Measurements from ENCODE around the gene EPS8.

Gene EPS8

GRCh38 chr12:15796493-15797141, 7.4 kb upstream of the EPS8 start:
- Histone ChIP-seq H3K4me1 (ENCODE audit: control insufficient read depth, low read depth, low read length) (no peaks in the 10 kb centered on the region), H3K9ac (ENCODE audit: low read length) (no peak overlapping the region), H3K27me3 (ENCODE audit: control insufficient read depth, insufficient read depth, low read length) (peaks cover 5% of the 10 kb centered on the region), H3K4me3 (ENCODE audit: low read length) (no peak overlapping the region), H3K36me3 (ENCODE audit: control insufficient read depth, low read depth, low read length) (no peaks in the 10 kb centered on the region), H3K27ac (ENCODE audit: low read length) (no peak overlapping the region), H3K9me3 (ENCODE audit: control insufficient read depth, low read depth, low read length) (no peaks in the 10 kb centered on the region)

- H3K9ac ChIP-seq (ENCODE audit: low read length): no peak overlapping the region
- H3K4me1 ChIP-seq (ENCODE audit: control insufficient read depth, low read depth, low read length): peaks cover 6% of the 10 kb centered on the region
- peaks cover 23% of the 10 kb centered on the region for H3K27me3 ChIP-seq (ENCODE audit: control insufficient read depth, insufficient read depth, low read length)
- H3K27ac ChIP-seq (ENCODE audit: low read length): no peak overlapping the region
- no peak overlapping the region for H3K4me3 ChIP-seq (ENCODE audit: low read length)
- no peaks in the 10 kb centered on the region for H3K9me3 ChIP-seq (ENCODE audit: control insufficient read depth, low read depth, low read length)
- H3K36me3 ChIP-seq (ENCODE audit: control insufficient read depth, low read depth, low read length): no peaks in the 10 kb centered on the region
These were observed 5.6 kb upstream of the EPS8 start for GRCh38 chr12:15794836-15795235.

- Histone ChIP-seq H3K9ac (ENCODE audit: low read length) (no peak overlapping the region), H3K4me3 (ENCODE audit: low read length) (no peak overlapping the region), H3K27me3 (ENCODE audit: control insufficient read depth, insufficient read depth, low read length) (peaks cover 25% of the 10 kb centered on the region), H3K4me1 (ENCODE audit: control insufficient read depth, low read depth, low read length) (peaks cover 7% of the 10 kb centered on the region), H3K27ac (ENCODE audit: low read length) (no peak overlapping the region), H3K36me3 (ENCODE audit: control insufficient read depth, low read depth, low read length) (no peaks in the 10 kb centered on the region), H3K9me3 (ENCODE audit: control insufficient read depth, low read depth, low read length) (no peaks in the 10 kb centered on the region)
These were observed 5.0 kb upstream of the EPS8 start for GRCh38 chr12:15794196-15794595.

GRCh38 chr12:15788233-15789219, 662 bp downstream of the EPS8 start:
- H3K9ac ChIP-seq (ENCODE audit: low read length): peak overlapping the region; percentile 49
- peaks cover 13% of the 10 kb centered on the region for H3K4me1 ChIP-seq (ENCODE audit: control insufficient read depth, low read depth, low read length)
- peak overlapping the region; percentile 72 for H3K4me3 ChIP-seq (ENCODE audit: low read length)
- H3K9me3 ChIP-seq (ENCODE audit: control insufficient read depth, low read depth, low read length): no peaks in the 10 kb centered on the region
- H3K27me3 ChIP-seq (ENCODE audit: control insufficient read depth, insufficient read depth, low read length): peaks cover 54% of the 10 kb centered on the region
- H3K27ac ChIP-seq (ENCODE audit: low read length): no peak overlapping the region
- H3K36me3 ChIP-seq (ENCODE audit: control insufficient read depth, low read depth, low read length): no peaks in the 10 kb centered on the region

GRCh38 chr12:15787778-15788177, 1.4 kb downstream of the EPS8 start:
- Histone ChIP-seq H3K9ac (ENCODE audit: low read length) (peak overlapping the region; percentile 26), H3K27me3 (ENCODE audit: control insufficient read depth, insufficient read depth, low read length) (peaks cover 54% of the 10 kb centered on the region), H3K36me3 (ENCODE audit: control insufficient read depth, low read depth, low read length) (no peaks in the 10 kb centered on the region), H3K9me3 (ENCODE audit: control insufficient read depth, low read depth, low read length) (no peaks in the 10 kb centered on the region), H3K4me3 (ENCODE audit: low read length) (peak overlapping the region; percentile 72), H3K27ac (ENCODE audit: low read length) (no peak overlapping the region), H3K4me1 (ENCODE audit: control insufficient read depth, low read depth, low read length) (peaks cover 13% of the 10 kb centered on the region)

GRCh38 chr12:15786772-15787171, 2.4 kb downstream of the EPS8 start:
- H3K4me1 ChIP-seq (ENCODE audit: control insufficient read depth, low read depth, low read length): peaks cover 13% of the 10 kb centered on the region
- H3K9ac ChIP-seq (ENCODE audit: low read length): no peak overlapping the region
- H3K4me3 ChIP-seq (ENCODE audit: low read length): no peak overlapping the region
- H3K27ac ChIP-seq (ENCODE audit: low read length): no peak overlapping the region
- H3K9me3 ChIP-seq (ENCODE audit: control insufficient read depth, low read depth, low read length): no peaks in the 10 kb centered on the region
- H3K27me3 ChIP-seq (ENCODE audit: control insufficient read depth, insufficient read depth, low read length): peaks cover 50% of the 10 kb centered on the region
- no peaks in the 10 kb centered on the region for H3K36me3 ChIP-seq (ENCODE audit: control insufficient read depth, low read depth, low read length)

GRCh38 chr12:15783288-15783687, 5.9 kb downstream of the EPS8 start:
- Histone ChIP-seq H3K27ac (ENCODE audit: low read length) (no peak overlapping the region), H3K9ac (ENCODE audit: low read length) (no peak overlapping the region), H3K27me3 (ENCODE audit: control insufficient read depth, insufficient read depth, low read length) (peaks cover 23% of the 10 kb centered on the region), H3K9me3 (ENCODE audit: control insufficient read depth, low read depth, low read length) (no peaks in the 10 kb centered on the region), H3K4me3 (ENCODE audit: low read length) (no peak overlapping the region), H3K36me3 (ENCODE audit: control insufficient read depth, low read depth, low read length) (no peaks in the 10 kb centered on the region), H3K4me1 (ENCODE audit: control insufficient read depth, low read depth, low read length) (peaks cover 6% of the 10 kb centered on the region)

- Histone ChIP-seq H3K27ac (ENCODE audit: low read length) (no peak overlapping the region), H3K4me3 (ENCODE audit: low read length) (no peak overlapping the region), H3K4me1 (ENCODE audit: control insufficient read depth, low read depth, low read length) (peaks cover 3% of the 10 kb centered on the region), H3K36me3 (ENCODE audit: control insufficient read depth, low read depth, low read length) (no peaks in the 10 kb centered on the region), H3K27me3 (ENCODE audit: control insufficient read depth, insufficient read depth, low read length) (peaks cover 17% of the 10 kb centered on the region), H3K9me3 (ENCODE audit: control insufficient read depth, low read depth, low read length) (no peaks in the 10 kb centered on the region), H3K9ac (ENCODE audit: low read length) (no peak overlapping the region)
These were observed 6.5 kb downstream of the EPS8 start for GRCh38 chr12:15782667-15783066.

- Histone ChIP-seq H3K4me3 (ENCODE audit: low read length) (no peak overlapping the region), H3K27ac (ENCODE audit: low read length) (no peak overlapping the region), H3K4me1 (ENCODE audit: control insufficient read depth, low read depth, low read length) (no peaks in the 10 kb centered on the region), H3K9ac (ENCODE audit: low read length) (no peak overlapping the region), H3K36me3 (ENCODE audit: control insufficient read depth, low read depth, low read length) (no peaks in the 10 kb centered on the region), H3K27me3 (ENCODE audit: control insufficient read depth, insufficient read depth, low read length) (no peaks in the 10 kb centered on the region), H3K9me3 (ENCODE audit: control insufficient read depth, low read depth, low read length) (no peaks in the 10 kb centered on the region)
These were observed 9.3 kb downstream of the EPS8 start for GRCh38 chr12:15779925-15780324.

GRCh38 chr12:15778126-15778525, 11.1 kb downstream of the EPS8 start:
- H3K9me3 ChIP-seq (ENCODE audit: control insufficient read depth, low read depth, low read length): no peaks in the 10 kb centered on the region
- no peak overlapping the region for H3K4me3 ChIP-seq (ENCODE audit: low read length)
- no peaks in the 10 kb centered on the region for H3K36me3 ChIP-seq (ENCODE audit: control insufficient read depth, low read depth, low read length)
- no peaks in the 10 kb centered on the region for H3K4me1 ChIP-seq (ENCODE audit: control insufficient read depth, low read depth, low read length)
- H3K9ac ChIP-seq (ENCODE audit: low read length): no peak overlapping the region
- no peaks in the 10 kb centered on the region for H3K27me3 ChIP-seq (ENCODE audit: control insufficient read depth, insufficient read depth, low read length)
- no peak overlapping the region for H3K27ac ChIP-seq (ENCODE audit: low read length)

GRCh38 chr12:15777355-15778012, 11.7 kb downstream of the EPS8 start:
- Histone ChIP-seq H3K36me3 (ENCODE audit: control insufficient read depth, low read depth, low read length) (no peaks in the 10 kb centered on the region), H3K4me3 (ENCODE audit: low read length) (no peak overlapping the region), H3K4me1 (ENCODE audit: control insufficient read depth, low read depth, low read length) (no peaks in the 10 kb centered on the region), H3K9ac (ENCODE audit: low read length) (no peak overlapping the region), H3K9me3 (ENCODE audit: control insufficient read depth, low read depth, low read length) (no peaks in the 10 kb centered on the region), H3K27me3 (ENCODE audit: control insufficient read depth, insufficient read depth, low read length) (no peaks in the 10 kb centered on the region), H3K27ac (ENCODE audit: low read length) (no peak overlapping the region)
